Stimulated activated CD4-positive, alpha-beta T cell treated with anti-CD3 and anti-CD28 coated beads, Interleukin-1b, Interleukin-23, amount 100 ng/mL, for 1 hour (primary cell): ENCODE data around the gene USP33.
"Not testable (repeated sequence)": the region's sequence is repeated elsewhere in the genome, so short reads cannot be mapped to it uniquely, and the experiment has no call there.

Experiments used
- DNase-seq, 2 donors: peaks; one replicate each; pipeline ENCODE4 v3.0.0-alpha.2; 2020; ENCODE audit warnings: low read depth in 2 of 2

The USP33 gene

DNA sequence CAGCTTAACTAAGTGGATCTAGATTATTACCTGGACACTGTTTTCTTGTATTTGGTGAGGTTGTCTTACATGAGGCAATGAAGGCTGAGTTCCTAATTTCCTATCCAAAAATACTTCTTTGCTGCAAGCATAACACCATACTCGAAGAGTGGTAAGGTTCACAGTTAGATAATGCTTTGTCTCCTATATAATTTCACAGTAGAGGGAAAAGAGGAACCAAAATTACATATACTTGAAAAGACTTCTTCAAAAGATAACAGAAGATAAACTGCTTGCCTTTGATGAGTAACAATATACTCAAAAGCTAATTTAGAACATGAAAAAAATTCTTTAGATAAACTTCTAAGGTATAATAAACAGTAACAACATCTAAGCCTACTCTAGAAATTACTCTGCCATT lies 20.4 kb downstream of the USP33 start:
- DNase-seq: no peak

- no peak for DNase-seq
Measured at GRCh38 chr1:77732090-77732489, 27.6 kb downstream of the USP33 start.

DNA sequence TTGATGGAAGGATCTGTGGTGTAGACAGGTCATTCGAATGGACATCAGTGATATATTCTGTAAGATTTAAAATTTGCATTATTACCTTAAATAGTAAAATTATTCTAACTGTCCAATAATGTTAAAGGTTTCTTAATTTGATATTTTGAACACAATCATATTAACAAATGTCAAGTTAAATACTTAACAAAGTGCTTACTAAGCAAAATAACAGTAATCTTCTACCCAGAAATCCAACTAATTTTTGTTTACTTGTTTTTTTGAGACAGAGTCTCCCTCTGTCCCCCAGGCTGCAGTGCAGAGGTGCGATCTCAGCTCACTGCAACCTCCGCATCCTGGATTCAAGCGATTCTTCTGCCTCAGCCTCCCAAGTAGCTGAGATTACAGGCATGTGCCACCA lies 33.9 kb downstream of the USP33 start:
- DNase-seq: no peak

GRCh38 chr1:77718181-77718580 lies 41.5 kb downstream of the USP33 start:
- no peak for DNase-seq

- DNase-seq: no peak
Measured at GRCh38 chr1:77716065-77716464, 43.6 kb downstream of the USP33 start.

GRCh38 chr1:77709727-77710126 lies 49.9 kb downstream of the USP33 start:
- no peak for DNase-seq

DNA sequence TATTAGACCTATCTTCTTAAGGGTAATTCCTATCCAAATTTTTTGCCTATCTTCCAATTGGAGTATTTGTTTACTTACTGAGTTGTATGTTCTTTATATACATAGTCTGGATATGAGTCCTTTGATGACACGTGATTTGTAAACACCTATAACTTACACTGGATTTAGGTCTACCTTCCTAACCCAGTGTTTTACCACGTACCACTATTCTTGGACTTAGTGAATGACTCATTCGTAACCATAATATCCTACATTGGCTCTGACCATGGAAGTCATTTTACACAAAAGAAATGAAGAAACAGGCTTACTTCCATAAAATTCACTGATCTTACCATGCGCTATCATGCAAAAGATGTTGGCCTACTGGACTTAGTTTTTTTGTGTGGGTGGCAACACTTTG lies 53.3 kb downstream of the USP33 start:
- DNase-seq: no peak

DNA sequence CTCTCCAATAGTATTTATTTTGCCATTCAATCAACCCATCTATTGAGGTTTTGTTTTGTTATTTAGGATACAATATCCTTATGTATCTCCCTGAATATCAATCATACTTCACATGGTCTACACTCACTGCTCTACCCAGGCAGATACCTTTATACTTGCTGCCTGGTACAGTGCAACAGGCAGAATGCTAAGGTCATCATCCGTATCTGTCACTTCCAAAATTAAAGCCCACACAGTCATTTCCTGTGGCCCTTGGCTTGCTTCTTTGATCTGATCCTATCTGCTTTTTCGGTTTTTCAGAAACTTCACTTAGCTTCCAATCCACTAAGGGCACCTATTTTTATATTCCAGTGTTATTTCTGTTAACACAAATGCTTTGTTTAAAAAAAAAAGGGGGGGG lies 54.9 kb downstream of the USP33 start:
- no peak for DNase-seq

- DNase-seq: not testable (repeated sequence)
Measured at GRCh38 chr1:77699673-77700072, 60.0 kb downstream of the USP33 start.

DNA sequence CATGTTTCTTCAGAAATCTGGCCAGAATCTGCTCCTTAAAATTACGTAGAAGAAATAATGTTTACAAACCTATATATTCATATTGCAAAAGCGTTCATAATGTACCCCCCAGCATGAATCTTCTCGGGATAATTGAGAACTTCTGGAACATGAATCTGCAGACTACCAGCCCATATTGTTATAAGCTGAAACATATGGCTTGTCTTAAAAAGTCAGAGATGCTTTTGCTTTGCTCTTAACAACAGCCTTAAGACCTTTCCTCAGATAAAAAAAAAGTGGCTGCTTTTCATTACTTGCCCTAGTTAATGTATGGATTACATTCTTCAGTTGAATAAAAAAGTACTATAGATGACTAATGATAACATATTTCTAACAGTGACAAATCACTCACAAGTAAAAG lies 62.2 kb downstream of the USP33 start:
- no peak for DNase-seq

- DNase-seq: no peak
Measured at GRCh38 chr1:77688939-77689338, 70.7 kb downstream of the USP33 start.

DNA sequence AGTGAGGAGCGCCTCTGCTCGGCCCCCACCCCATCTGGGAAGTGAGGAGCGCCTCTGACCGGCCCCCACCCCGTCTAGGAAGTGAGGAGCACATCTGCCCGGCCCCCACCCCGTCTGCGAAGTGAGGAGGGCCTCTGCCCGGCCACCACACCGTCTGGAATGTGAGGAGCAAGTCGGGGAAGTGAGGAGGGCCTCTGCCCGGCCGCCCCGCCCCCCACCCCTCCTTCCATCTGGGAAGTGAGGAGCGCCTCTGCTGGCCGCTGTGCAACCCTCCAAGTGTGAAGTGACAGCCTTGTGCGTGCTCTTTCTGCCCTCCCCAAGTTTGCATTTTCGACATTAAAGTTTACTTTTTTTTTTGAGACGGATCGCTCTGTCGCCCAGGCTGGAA lies 72.1 kb downstream of the USP33 start:
- no peak for DNase-seq

DNA sequence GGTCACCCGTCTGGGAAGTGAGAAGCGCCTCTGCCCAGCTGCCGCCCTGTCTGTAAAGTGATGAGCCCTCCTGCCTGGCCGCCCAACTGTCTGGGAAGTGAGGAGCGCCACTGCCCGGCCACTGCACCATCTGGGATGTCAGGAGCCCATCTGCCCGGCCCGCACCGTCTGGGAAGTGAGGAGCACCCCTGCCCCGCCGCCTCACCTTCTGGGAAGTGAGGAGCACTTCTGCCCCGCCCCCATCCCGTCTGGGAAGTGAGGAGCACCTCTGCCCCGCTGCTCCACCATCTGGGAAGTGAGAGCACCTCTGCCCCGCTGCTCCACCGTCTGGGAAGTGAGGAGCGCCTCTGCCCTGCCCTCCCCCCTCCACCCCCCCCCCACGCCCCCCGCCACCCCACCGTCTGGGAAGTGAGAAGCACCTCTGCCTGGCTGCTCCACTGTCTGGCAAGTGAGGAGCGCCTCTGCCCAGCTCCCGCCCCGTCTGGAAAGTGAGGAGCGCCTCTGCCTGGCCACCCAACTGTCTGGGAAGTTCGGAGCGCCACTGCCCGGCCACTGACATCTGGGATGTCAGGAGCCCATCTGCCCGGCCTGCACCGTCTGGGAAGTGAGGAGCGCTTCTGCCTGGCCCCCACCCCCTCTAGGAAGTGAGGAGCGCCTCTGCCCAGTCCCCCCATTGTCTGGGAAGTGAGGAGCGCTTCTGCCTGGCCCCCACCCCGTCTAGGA lies 72.7 kb downstream of the USP33 start:
- DNase-seq: no peak

GRCh38 chr1:77683160-77684148 lies 76.2 kb downstream of the USP33 start:
- peak; percentile 73 to 77 for DNase-seq

- DNase-seq: peak; percentile 81 to 84
Measured at GRCh38 chr1:77682460-77683159, 77.0 kb downstream of the USP33 start, which contains the start of gene ZZZ3. Gene ZZZ3, minus strand, starts transcription at chr1:77682658. Its CDS starts 49,304 bp downstream, at chr1:77633354.

GRCh38 chr1:77680173-77680572 lies 79.5 kb downstream of the USP33 start:
- DNase-seq: no peak

- no peak for DNase-seq
Measured at GRCh38 chr1:77678660-77679610, 80.7 kb downstream of the USP33 start.

DNA sequence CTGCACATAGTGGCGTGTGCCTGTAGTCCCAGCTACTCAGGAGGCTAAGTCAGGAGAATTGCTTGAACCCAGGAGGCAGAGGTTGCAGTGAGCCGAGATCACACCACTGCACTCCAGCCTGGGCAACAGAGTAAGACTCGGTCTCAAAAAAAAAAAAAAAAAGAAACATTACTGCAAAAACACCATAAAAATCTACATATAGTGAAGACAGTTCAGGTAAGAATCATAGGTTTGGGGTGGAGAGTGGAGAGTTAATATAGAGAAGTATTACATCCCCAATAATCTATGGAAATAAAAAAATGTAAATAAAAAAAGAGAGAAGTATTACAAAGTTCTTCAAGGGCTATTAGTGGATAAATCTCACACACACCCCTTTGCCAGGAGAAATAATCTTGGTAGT lies 84.8 kb downstream of the USP33 start:
- not testable (repeated sequence) for DNase-seq

GRCh38 chr1:77673716-77674355 lies 85.8 kb downstream of the USP33 start:
- no peak for DNase-seq

- no peak for DNase-seq
Measured at GRCh38 chr1:77673030-77673429, 86.6 kb downstream of the USP33 start.

DNA sequence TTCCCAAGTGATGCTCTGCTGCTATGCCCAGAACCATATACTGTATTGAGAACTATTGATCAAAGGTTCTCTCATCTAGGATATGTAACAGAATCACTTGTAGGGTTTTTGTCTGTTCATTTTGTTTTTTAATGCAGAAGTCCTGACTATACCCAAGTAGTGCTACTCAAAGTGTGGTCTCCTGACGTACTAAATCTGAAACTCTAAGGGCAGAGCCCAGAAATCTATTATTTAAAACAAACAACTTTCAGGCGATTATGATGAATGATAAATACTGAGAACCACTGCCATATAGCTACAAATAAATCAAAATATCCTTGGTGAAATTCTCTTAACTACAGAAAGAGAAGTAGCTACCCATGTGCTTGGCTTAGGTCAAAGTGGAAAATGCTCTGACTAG lies 87.3 kb downstream of the USP33 start:
- DNase-seq: no peak
